Liver (tissue), 3 donors: ENCODE results near the gene UPP1.

Experiments
- ATF3 ChIP-seq: IDR thresholded peaks from 2 replicates; pipeline ENCODE4 v1.6.1; 2016; ENCODE audit warnings: antibody characterized with exemption
- GABPA ChIP-seq, 2 donors: IDR thresholded peaks in 1 of 2; conservative IDR thresholded peaks in 1 of 2; 2 replicates each; pipeline ENCODE4 v1.6.1; 2016; ENCODE audit warnings: antibody characterized with exemption in 2 of 2, mild to moderate bottlenecking in 1 of 2, moderate library complexity in 1 of 2
- JUND ChIP-seq, 2 donors: IDR thresholded peaks; 2 replicates each; pipeline ENCODE4 v1.6.1; 2016; ENCODE audit warnings: antibody characterized with exemption in 2 of 2
- MAX ChIP-seq: IDR thresholded peaks from 2 replicates; pipeline ENCODE4 v1.6.1; 2016; ENCODE audit warnings: antibody characterized with exemption
- RAD21 ChIP-seq, 2 donors: IDR thresholded peaks; 2 replicates each; pipeline ENCODE4 v1.6.1; 2016; ENCODE audit warnings: antibody characterized with exemption in 2 of 2, mild to moderate bottlenecking in 2 of 2
- RXRA ChIP-seq, 2 donors: IDR thresholded peaks; 2 replicates each; pipeline ENCODE4 v1.6.1; 2017 to 2018; ENCODE audit warnings: antibody characterized with exemption in 2 of 2, mild to moderate bottlenecking in 1 of 2
- TAF1 ChIP-seq: conservative IDR thresholded peaks from 2 replicates; pipeline ENCODE4 v1.6.1; 2016; ENCODE audit warnings: antibody characterized with exemption, mild to moderate bottlenecking
- YY1 ChIP-seq: IDR thresholded peaks from 2 replicates; pipeline ENCODE4 v1.6.1; 2016; ENCODE audit warnings: antibody characterized with exemption, mild to moderate bottlenecking
- ZBTB33 ChIP-seq: IDR thresholded peaks from 2 replicates; pipeline ENCODE4 v1.6.1; 2016; ENCODE audit warnings: antibody characterized with exemption
- TF ChIP-seq, protein P1 (sequence below): fragments of 150-350 bp; IDR thresholded peaks from 2 replicates; pipeline ENCODE4 v1.5.1; 2017; ENCODE audit warnings: improper control_type of control experiment, low read depth, low read length; ENCODE audit not compliant: missing input control
- donor health status: healthy.
- donor health status: healthy.

DNA sequence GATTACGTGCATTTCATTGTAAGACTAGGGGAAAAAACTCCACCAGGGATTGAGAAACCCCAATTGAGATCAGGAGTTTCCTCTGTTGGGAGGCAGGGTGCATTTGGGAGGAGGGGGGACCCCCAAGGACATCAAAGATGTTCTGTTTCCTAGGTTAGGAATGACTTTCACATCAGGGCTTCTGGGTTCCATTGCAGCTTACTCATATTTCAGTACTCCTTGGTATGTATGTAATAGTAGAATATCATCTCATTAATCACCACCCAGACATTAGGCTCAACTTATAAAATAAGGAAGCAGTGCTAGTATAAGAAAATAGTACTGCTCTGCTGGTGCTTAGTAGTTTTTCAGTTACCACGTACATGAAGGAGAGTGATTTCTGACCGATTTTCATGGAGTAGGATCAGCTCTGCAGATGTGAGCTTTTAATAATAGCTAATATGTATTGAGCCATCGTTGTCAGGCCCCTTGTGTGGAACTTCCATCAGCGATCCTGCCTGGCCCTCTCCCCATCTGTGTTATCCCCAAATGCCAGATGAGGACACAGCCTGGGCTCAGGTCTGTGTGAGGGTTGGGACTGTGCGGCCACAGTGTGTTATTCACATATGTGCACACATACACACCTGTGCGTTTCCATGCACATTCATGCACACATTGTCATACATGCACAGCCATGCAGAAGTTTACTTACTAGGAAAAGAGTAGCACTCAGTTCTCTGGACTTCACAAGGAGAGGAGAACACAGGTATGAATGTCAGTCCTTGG is 23.5 kb downstream of the UPP1 start:
- TF ChIP-seq, protein P1, sequence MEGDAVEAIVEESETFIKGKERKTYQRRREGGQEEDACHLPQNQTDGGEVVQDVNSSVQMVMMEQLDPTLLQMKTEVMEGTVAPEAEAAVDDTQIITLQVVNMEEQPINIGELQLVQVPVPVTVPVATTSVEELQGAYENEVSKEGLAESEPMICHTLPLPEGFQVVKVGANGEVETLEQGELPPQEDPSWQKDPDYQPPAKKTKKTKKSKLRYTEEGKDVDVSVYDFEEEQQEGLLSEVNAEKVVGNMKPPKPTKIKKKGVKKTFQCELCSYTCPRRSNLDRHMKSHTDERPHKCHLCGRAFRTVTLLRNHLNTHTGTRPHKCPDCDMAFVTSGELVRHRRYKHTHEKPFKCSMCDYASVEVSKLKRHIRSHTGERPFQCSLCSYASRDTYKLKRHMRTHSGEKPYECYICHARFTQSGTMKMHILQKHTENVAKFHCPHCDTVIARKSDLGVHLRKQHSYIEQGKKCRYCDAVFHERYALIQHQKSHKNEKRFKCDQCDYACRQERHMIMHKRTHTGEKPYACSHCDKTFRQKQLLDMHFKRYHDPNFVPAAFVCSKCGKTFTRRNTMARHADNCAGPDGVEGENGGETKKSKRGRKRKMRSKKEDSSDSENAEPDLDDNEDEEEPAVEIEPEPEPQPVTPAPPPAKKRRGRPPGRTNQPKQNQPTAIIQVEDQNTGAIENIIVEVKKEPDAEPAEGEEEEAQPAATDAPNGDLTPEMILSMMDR: no peak
- TF ChIP-seq JUND (IDR thresholded peaks at IDR 0.05) (no peak), GABPA (IDR thresholded peaks at IDR 0.05 in 1 of 2, conservative IDR thresholded peaks at IDR 0.05 in 1 of 2) (no peak), YY1 (no peak), TAF1 (no peak), ZBTB33 (no peak), MAX (no peak), RXRA (IDR thresholded peaks at IDR 0.05) (no peak), RAD21 (IDR thresholded peaks at IDR 0.05) (no peak), ATF3 (no peak)
